NT2/D1 (cell line): ENCODE results near the gene SMIM35.
"Not testable (repeated sequence)": the region's sequence is repeated elsewhere in the genome, so short reads cannot be mapped to it uniquely, and the experiment has no call there.

Experiments used
- DNase-seq: peaks from one replicate; pipeline ENCODE4 v3.0.0-alpha.2; 2011; ENCODE audit warnings: low read depth, low spot score
- H3K27me3 ChIP-seq: 2 replicates; pipeline ENCODE4 v1.6.0; 2011; ENCODE audit warnings: mild to moderate bottlenecking; ENCODE audit not compliant: insufficient read length, insufficient read depth
- H3K36me3 ChIP-seq: 2 replicates; pipeline ENCODE4 v1.6.1; 2011; ENCODE audit warnings: mild to moderate bottlenecking, low read length, mixed read lengths; ENCODE audit not compliant: insufficient read depth, insufficient read length
- H3K4me1 ChIP-seq: 2 replicates; pipeline ENCODE4 v1.5.1; 2011; ENCODE audit not compliant: insufficient read depth, insufficient read length
- H3K4me3 ChIP-seq: 2 replicates; pipeline ENCODE4 v1.5.1; 2011; ENCODE audit warnings: low read depth; ENCODE audit not compliant: insufficient read length
- H3K9ac ChIP-seq: 2 replicates; pipeline ENCODE4 v1.6.0; 2011; ENCODE audit warnings: low read depth; ENCODE audit not compliant: insufficient read length
- H3K9me3 ChIP-seq: 2 replicates; pipeline ENCODE4 v1.5.1; 2011; ENCODE audit warnings: mild to moderate bottlenecking, low read length; ENCODE audit not compliant: insufficient read depth
- SUZ12 ChIP-seq: IDR thresholded peaks from 2 replicates; pipeline ENCODE4 v1.6.1; 2011; ENCODE audit not compliant: insufficient read length, insufficient read depth; ENCODE audit errors: extremely low read depth
- YY1 ChIP-seq: IDR thresholded peaks from 2 replicates; pipeline ENCODE4 v1.6.1; 2011; ENCODE audit not compliant: insufficient read length, insufficient read depth
- ZNF274 ChIP-seq: IDR thresholded peaks from 2 replicates; pipeline ENCODE4 v1.6.1; 2011; ENCODE audit warnings: mild to moderate bottlenecking, low read depth, low read length

The SMIM35 gene

DNA sequence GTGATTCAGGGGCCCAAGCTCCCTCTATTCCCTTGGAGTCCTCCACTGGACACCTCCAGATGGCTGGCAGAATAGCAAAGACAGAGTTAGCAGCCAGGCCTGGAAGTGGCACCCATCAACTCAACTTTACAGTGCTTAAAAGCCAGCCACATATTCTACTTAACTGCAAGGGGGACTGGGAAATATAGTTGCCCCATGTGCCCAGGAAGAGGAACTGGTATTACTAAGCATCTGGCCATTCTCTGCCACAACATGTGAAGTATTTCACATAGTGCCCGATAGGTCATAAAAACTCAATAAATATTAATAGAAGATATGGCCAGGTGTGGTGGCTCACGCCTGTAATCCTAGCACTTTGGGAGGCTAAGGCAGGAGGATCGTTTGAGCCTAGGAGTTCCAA lies 106.0 kb downstream of the SMIM35 start:
- Histone ChIP-seq H3K9ac (no peak overlapping the region), H3K27me3 (no peaks in the 10 kb centered on the region), H3K4me3 (no peak overlapping the region), H3K9me3 (no peaks in the 10 kb centered on the region; the same call in 1 of the 2 replicates), H3K4me1 (no peaks in the 10 kb centered on the region), H3K36me3 (no peaks in the 10 kb centered on the region)
- TF ChIP-seq YY1 = no peak
- TF ChIP-seq ZNF274 = no peak
- no peak for TF ChIP-seq SUZ12
- DNase-seq = no peak

DNA sequence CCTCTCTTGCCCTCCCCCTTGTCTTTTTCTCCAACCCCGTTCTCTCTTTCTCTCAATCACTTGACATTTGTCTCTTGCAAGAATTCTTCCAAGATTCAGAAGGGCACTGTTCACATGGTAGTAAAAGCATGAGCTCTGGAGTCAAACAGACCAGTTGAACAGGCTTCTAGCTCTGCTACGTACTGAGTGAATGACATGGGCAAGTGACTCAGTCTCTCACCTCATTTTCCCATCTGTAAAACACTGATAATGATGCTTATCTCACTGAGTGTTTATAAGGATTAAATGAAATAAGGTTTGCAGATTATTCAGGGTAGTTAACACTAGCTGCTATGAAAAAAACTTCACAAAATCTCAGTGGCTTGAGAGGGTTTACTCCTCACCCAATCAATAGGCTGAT lies 106.5 kb downstream of the SMIM35 start:
- TF ChIP-seq YY1 (no peak), SUZ12 (no peak), ZNF274 (no peak)
- Histone ChIP-seq H3K4me3 (no peak overlapping the region), H3K27me3 (no peaks in the 10 kb centered on the region), H3K36me3 (no peaks in the 10 kb centered on the region), H3K9me3 (no peaks in the 10 kb centered on the region; the same call in 1 of the 2 replicates), H3K9ac (no peak overlapping the region), H3K4me1 (no peaks in the 10 kb centered on the region)
- no peak for DNase-seq

DNA sequence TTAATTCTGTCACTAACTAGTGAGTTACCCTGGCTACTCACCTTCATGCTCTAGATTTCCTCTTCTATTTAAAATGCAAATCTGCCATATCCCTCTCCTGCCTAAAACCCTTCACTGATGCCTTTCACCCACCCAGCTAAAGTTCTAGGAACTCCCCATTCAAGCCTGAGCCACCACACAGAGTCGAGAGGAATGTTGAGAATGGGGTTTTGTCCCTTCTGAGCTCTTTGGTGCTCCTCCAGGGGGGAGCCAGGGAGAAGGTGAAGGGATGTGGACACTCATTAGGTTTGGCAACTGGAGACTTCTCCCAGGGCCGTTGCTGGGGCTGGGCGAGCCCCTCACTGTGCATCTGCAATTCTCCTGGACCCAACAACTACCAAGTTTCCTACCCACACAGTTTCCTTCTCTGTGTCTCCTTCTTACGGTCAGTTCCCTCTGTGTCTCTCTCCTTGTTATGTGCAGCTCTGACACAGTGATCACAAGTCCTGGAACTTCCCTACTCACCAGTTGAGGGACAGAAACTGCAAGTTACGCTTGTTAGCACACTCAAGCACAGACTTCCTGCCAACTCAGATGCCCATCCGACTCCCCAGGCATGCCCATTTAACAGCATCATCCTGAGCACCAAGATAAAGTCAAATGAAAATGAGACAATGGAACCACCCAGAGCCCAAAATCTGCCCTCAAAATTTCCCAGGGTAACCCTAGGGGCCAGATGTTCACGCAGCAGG lies 107.1 kb downstream of the SMIM35 start:
- no peak overlapping the region for H3K9ac ChIP-seq

DNA sequence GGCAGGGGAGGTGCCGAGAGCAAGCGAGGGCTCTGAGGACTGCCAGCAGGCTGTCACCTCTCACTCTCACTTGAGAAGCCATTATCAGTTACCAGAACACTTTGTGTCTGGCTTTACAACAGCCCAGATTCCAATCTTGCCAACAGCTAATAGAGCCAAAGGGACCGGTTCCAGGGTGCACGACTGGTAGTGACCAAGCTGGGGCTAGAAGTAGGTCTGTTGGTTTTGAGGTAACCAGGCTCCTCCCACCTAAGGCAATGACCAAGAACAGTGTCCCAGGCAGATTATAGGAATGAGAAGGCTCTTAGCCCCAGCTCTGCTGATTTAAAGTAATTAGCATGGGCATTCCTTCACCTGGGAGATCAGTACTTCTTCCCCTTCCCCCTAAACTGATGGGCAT lies 107.8 kb downstream of the SMIM35 start:
- H3K9ac ChIP-seq = no peak overlapping the region

More for the DNA sequence above, 107.1 kb downstream of the SMIM35 start:
- TF ChIP-seq ZNF274 (no peak), YY1 (no peak)
- Histone ChIP-seq H3K4me1 (no peaks in the 10 kb centered on the region), H3K4me3 (no peak overlapping the region), H3K36me3 (no peaks in the 10 kb centered on the region), H3K9me3 (no peaks in the 10 kb centered on the region; the same call in 1 of the 2 replicates), H3K27me3 (no peaks in the 10 kb centered on the region)
- DNase-seq = no peak

DNA sequence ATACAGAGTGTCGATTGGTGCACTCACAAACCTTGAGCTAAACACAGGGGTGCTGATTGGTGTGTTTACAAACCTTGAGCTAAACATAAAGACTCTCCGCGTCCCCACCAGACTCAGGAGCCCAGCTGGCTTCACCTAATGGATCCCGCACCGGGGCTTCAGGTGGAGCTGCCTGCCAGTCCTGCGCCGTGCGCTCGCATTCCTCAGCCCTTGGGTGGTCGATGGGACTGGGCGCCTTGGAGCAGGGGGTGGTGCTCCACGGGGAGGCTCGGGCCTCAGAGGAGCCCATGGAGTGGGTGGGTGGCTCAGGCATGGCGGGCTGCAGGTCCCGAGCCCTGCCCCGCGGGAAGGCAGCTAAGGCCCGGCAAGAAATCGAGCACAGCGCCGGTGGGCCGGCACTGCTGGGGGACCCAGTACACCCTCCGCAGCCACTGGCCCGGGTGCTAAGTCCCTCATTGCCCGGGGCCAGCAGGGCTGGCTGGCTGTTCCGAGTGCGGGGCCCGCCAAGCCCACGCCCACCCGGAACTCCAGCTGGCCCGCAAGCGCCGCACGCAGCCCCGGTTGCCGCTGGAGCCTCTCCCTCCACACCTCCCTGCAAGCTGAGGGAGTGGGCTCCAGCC lies 108.4 kb downstream of the SMIM35 start:
- not testable (repeated sequence) for H3K4me1 ChIP-seq, H3K27me3 ChIP-seq, H3K36me3 ChIP-seq, H3K9me3 ChIP-seq, H3K9ac ChIP-seq, H3K4me3 ChIP-seq, DNase-seq

More for the DNA sequence above, 107.8 kb downstream of the SMIM35 start:
- Histone ChIP-seq H3K9me3 (no peaks in the 10 kb centered on the region; the same call in 1 of the 2 replicates), H3K27me3 (no peaks in the 10 kb centered on the region), H3K36me3 (no peaks in the 10 kb centered on the region), H3K4me1 (no peaks in the 10 kb centered on the region), H3K4me3 (no peak overlapping the region)
- no peak for DNase-seq
- no peak for TF ChIP-seq SUZ12
- no peak for TF ChIP-seq ZNF274
- TF ChIP-seq YY1 = no peak

DNA sequence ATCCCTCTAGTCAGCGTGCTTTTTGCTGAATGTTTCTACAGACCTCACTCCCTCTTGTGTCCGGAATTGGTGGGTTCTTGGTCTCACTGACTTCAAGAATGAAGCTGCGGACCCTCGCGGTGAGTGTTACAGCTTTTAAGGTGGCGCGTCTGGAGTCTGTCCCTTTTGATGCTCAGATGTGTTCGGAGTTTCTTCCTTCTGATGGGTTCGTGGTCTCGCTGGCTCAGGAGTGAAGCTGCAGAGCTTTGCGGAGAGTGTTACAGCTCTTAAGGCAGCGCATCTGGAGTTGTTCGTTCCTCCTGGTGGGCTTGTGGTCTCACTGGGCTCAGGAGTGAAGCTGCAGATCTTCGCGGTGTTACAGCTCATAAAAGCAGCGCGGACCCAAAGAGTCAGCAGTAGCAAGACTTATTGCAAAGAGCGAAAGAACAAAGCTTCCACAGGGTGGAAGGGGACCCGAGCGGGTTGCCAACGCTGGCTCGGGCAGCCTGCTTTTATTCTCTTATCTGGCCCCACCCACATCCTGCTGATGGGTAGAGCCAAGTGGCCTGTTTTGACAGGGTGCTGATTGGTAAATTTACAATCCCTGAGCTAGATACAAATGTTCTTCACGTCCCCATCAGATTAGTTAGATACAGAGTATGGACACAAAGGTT lies 109.0 kb downstream of the SMIM35 start:
- DNase-seq, H3K36me3 ChIP-seq, H3K9me3 ChIP-seq, H3K27me3 ChIP-seq, H3K4me3 ChIP-seq, H3K4me1 ChIP-seq, H3K9ac ChIP-seq: not testable (repeated sequence)

DNA sequence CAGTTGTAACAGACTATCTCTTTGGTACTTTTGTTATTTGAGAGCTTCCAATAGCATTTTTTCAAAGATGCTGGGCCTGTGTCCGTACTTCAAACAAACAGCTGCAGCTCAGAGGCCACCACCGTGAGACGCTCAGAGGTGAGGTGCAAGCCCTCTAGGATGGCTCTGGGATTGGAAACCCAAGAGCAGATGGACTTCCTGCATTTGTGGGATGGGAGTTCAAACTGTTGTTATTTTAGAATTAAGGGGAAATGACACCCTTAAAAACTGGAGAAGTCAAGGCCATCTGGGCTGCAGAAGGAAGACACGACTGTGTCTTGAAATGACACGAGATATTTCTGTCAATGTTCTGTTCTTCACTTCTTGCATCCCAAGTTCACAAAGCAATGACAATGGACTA lies 109.7 kb downstream of the SMIM35 start:
- H3K9me3 ChIP-seq = no peaks in the 10 kb centered on the region
- H3K27me3 ChIP-seq = no peaks in the 10 kb centered on the region
- H3K4me1 ChIP-seq = no peaks in the 10 kb centered on the region
- TF ChIP-seq YY1 (no peak), ZNF274 (no peak), SUZ12 (no peak)
- H3K9ac ChIP-seq = no peak overlapping the region
- DNase-seq = no peak
- H3K4me3 ChIP-seq = no peak overlapping the region
- no peaks in the 10 kb centered on the region for H3K36me3 ChIP-seq

DNA sequence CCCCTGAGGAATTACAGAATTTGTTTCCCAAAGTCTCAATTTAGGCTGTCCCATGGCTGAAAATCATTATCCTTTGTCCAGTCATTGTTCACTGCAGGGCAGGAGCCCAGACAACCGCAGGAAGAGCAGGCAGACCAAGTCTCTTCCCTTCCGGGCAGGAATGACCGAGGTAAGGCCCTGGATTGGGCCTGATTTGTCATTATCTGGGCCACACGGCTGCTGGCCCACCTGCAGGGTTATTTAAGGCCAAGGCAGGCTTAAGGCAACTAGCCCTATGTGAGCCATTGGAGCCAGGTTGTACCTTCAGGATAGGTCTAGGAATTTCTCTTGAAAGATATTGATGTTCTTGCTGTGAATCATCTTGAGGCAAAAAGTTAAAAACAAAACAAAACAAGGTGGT lies 110.3 kb downstream of the SMIM35 start:
- H3K4me3 ChIP-seq = no peak overlapping the region
- H3K36me3 ChIP-seq = no peaks in the 10 kb centered on the region
- H3K4me1 ChIP-seq = no peaks in the 10 kb centered on the region
- no peaks in the 10 kb centered on the region for H3K27me3 ChIP-seq
- no peak overlapping the region for H3K9ac ChIP-seq
- TF ChIP-seq YY1 (no peak), SUZ12 (no peak), ZNF274 (no peak)
- no peak for DNase-seq
- no peaks in the 10 kb centered on the region for H3K9me3 ChIP-seq
